ENCODE results near the gene PRKG1.

PRKG1 gene

DNA sequence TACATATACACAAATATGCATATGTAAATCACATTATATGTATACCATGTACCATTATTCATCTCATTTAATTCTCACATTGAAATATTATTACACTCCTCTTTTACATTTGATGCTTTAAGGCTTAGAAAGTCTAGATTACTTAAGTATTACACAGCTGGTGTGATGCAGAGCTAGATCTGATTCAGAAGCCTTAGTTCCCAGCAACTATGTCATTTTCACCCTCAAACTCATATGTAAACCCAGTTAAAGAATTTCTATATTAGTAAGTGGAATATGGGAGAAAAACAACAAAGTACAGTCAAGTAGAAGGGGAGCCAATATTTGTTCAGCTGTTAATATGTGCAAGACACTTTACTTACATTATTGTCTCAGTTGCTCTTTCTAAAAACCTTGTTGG, 699.4 kb downstream of the PRKG1 start:
- TF ChIP-seq, protein P1, sequence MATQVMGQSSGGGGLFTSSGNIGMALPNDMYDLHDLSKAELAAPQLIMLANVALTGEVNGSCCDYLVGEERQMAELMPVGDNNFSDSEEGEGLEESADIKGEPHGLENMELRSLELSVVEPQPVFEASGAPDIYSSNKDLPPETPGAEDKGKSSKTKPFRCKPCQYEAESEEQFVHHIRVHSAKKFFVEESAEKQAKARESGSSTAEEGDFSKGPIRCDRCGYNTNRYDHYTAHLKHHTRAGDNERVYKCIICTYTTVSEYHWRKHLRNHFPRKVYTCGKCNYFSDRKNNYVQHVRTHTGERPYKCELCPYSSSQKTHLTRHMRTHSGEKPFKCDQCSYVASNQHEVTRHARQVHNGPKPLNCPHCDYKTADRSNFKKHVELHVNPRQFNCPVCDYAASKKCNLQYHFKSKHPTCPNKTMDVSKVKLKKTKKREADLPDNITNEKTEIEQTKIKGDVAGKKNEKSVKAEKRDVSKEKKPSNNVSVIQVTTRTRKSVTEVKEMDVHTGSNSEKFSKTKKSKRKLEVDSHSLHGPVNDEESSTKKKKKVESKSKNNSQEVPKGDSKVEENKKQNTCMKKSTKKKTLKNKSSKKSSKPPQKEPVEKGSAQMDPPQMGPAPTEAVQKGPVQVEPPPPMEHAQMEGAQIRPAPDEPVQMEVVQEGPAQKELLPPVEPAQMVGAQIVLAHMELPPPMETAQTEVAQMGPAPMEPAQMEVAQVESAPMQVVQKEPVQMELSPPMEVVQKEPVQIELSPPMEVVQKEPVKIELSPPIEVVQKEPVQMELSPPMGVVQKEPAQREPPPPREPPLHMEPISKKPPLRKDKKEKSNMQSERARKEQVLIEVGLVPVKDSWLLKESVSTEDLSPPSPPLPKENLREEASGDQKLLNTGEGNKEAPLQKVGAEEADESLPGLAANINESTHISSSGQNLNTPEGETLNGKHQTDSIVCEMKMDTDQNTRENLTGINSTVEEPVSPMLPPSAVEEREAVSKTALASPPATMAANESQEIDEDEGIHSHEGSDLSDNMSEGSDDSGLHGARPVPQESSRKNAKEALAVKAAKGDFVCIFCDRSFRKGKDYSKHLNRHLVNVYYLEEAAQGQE (IDR thresholded peaks at IDR 0.05; ENCODE audit: insufficient read depth in 1 of 2, low read depth in 2 of 2, low read length in 2 of 2) = no peak
- TF ChIP-seq POLR2AphosphoS5 (IDR thresholded peaks at IDR 0.05; ENCODE audit: low read depth, low read length) = no peak

DNA sequence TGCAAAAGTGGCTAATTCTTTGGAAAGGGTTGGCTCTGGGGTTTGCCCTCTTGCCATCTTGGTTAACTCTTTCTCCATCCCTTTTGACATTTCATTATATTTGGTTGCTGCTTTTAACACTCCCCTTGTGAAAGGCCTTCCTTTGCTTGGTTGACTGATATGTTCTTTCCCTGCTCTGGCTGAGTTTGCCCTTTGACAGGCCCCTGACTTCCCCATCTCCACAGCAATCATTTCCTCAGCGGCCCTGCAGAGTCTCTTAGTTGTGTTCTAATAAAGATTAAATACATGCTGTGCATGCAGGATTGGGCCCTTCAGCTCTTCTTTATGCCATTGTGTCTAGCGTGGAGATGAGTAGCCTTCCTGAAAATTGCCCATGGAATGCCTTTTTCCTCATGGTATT, 709.7 kb downstream of the PRKG1 start:
- TF ChIP-seq, protein P1 (IDR thresholded peaks at IDR 0.05; ENCODE audit: insufficient read depth in 1 of 2, low read depth in 2 of 2, low read length in 2 of 2) = no peak
- TF ChIP-seq SIN3A (IDR thresholded peaks at IDR 0.05; ENCODE audit: borderline replicate concordance, insufficient read depth, low read length) (no peak), FOXP2 (optimal IDR thresholded peaks at IDR 0.05; ENCODE audit: borderline replicate concordance, extremely low read depth, extremely low read length, insufficient read depth) (no peak), POLR2AphosphoS5 (IDR thresholded peaks at IDR 0.05; ENCODE audit: low read depth, low read length) (no peak), TAF1 (IDR thresholded peaks at IDR 0.05; ENCODE audit: borderline replicate concordance, insufficient read depth, low read length) (no peak)

DNA sequence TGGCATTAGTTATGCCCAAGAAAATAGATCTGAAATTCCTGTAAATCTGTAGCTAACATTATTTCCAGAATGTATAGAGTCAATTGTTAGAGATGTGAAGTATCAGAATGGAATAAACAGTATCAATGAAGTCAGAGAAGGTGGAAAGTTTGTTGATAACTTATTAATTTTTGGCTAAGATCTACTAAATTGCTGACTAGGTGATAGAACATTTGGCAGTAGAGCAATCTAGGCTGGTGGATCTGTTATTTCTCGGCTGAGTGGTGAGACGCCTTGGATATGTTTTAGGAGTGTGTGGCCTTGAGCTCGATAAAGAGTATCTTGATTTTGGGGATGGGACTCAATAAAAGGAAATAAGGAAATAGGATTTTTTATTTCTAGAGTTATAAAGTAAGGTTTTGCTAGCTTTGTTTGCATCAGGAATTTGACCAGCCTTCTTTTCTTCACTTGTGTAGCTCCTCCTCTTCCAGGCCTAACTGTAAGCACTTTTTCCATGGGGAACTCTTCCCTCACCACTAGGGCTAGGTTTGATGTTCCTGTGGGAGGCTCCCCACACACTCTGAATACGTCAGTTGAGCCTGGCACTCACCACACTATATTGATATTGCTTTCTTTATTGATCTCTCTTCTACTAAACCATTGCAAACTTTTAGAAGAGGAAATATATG, 711.9 kb downstream of the PRKG1 start:
- no peak for TF ChIP-seq SIN3A (IDR thresholded peaks at IDR 0.05; ENCODE audit: borderline replicate concordance, insufficient read depth, low read length)
- TF ChIP-seq POLR2AphosphoS5 (IDR thresholded peaks at IDR 0.05; ENCODE audit: low read depth, low read length) = no peak
- no peak for TF ChIP-seq TAF1 (IDR thresholded peaks at IDR 0.05; ENCODE audit: borderline replicate concordance, insufficient read depth, low read length)
- TF ChIP-seq FOXP2 (optimal IDR thresholded peaks at IDR 0.05; ENCODE audit: borderline replicate concordance, extremely low read depth, extremely low read length, insufficient read depth) = no peak
- TF ChIP-seq, protein P1 (IDR thresholded peaks at IDR 0.05; ENCODE audit: insufficient read depth in 1 of 2, low read depth in 2 of 2, low read length in 2 of 2) = no peak

DNA sequence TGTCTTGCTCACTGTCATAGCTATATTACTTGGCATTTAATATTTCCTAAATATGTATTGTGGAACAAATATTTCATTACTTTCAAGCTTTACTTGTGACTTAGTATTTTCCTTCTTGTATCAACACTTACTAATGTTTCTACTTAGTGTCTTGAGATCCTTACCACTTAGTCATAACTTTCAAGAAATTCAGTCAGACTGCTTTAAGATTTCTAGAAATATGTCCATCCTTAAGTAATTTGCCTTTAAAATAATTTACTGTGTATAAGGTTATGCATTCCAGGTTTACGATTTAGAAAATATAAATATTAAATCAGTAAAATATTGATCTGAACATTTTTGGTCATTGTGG, 712.4 kb downstream of the PRKG1 start:
- TF ChIP-seq, protein P1 (IDR thresholded peaks at IDR 0.05; ENCODE audit: insufficient read depth in 1 of 2, low read depth in 2 of 2, low read length in 2 of 2) = no peak
- no peak for TF ChIP-seq POLR2AphosphoS5 (IDR thresholded peaks at IDR 0.05; ENCODE audit: low read depth, low read length)
- no peak for TF ChIP-seq FOXP2 (optimal IDR thresholded peaks at IDR 0.05; ENCODE audit: borderline replicate concordance, extremely low read depth, extremely low read length, insufficient read depth)
- no peak for TF ChIP-seq SIN3A (IDR thresholded peaks at IDR 0.05; ENCODE audit: borderline replicate concordance, insufficient read depth, low read length)
- no peak for TF ChIP-seq TAF1 (IDR thresholded peaks at IDR 0.05; ENCODE audit: borderline replicate concordance, insufficient read depth, low read length)

DNA sequence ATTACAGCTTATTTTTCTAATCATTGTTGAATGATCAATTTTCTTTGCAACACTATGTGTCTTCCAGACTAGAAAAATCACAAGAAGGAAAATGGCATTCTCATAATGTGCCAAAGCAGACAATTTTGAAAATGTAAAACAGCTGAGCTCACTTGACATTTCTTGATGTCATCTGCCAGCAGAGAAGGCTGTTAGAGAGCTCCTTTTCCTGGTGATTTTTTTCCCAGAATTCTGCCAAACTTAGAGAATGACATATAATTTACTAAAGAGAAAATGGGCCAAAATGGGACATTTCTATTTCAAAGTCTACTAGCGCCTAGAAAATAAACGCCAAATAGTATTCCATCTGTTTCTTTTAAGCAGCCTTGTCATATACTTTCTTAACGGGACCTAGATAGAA, 714.0 kb downstream of the PRKG1 start:
- no peak for TF ChIP-seq SIN3A (IDR thresholded peaks at IDR 0.05; ENCODE audit: borderline replicate concordance, insufficient read depth, low read length)
